ENCODE results near the gene AK8. TPM values are rescaled to one million over a fixed set of nuclear protein-coding genes. Genes with fewer than 3 reads are reported as not detected.
A peak's percentile ranks its signal among the peaks of the same experiment; 100 is the strongest.

AK8 gene
- total RNA-seq, 2 donors from 2014 or later, result 0.24 to 0.63 TPM

GRCh38 chr9:132742821-132743311 is 135.2 kb downstream of the AK8 start:
- no peaks in the 10 kb centered on the region for H3K9me3 Mint-ChIP-seq
- H3K27ac Mint-ChIP-seq, result no peak overlapping the region
- no peak overlapping the region for H3K4me3 Mint-ChIP-seq
- no peaks in the 10 kb centered on the region for H3K36me3 Mint-ChIP-seq (ENCODE audit: insufficient read depth in 2 of 2)
- no peak for DNase-seq
- no peak for ATAC-seq (replicated peaks in 1 of 2)
- peaks cover 46% of the 10 kb centered on the region for H3K27me3 Mint-ChIP-seq (ENCODE audit: low read depth)
- no peaks in the 10 kb centered on the region for H3K4me1 Mint-ChIP-seq (ENCODE audit: low read depth)

GRCh38 chr9:132740526-132741309 is 137.4 kb downstream of the AK8 start:
- DNase-seq, result no peak
- Mint-ChIP-seq H3K27ac (no peak overlapping the region), H3K4me3 (no peak overlapping the region), H3K9me3 (no peaks in the 10 kb centered on the region), H3K27me3 (ENCODE audit: low read depth) (peaks cover 36% of the 10 kb centered on the region), H3K36me3 (ENCODE audit: insufficient read depth in 2 of 2) (no peaks in the 10 kb centered on the region), H3K4me1 (ENCODE audit: low read depth) (no peaks in the 10 kb centered on the region)
- ATAC-seq (replicated peaks in 1 of 2), result no peak

GRCh38 chr9:132739710-132740310 is 138.3 kb downstream of the AK8 start:
- DNase-seq, result no peak
- ATAC-seq (replicated peaks in 1 of 2), result no peak
- Mint-ChIP-seq H3K4me3 (no peak overlapping the region), H3K36me3 (ENCODE audit: insufficient read depth in 2 of 2) (no peaks in the 10 kb centered on the region), H3K9me3 (no peaks in the 10 kb centered on the region), H3K27me3 (ENCODE audit: low read depth) (peaks cover 26% of the 10 kb centered on the region), H3K27ac (no peak overlapping the region), H3K4me1 (ENCODE audit: low read depth) (no peaks in the 10 kb centered on the region)

- no peak overlapping the region for H3K4me3 Mint-ChIP-seq
- no peaks in the 10 kb centered on the region for H3K4me1 Mint-ChIP-seq (ENCODE audit: low read depth)
- H3K27me3 Mint-ChIP-seq (ENCODE audit: low read depth), result no peaks in the 10 kb centered on the region
- DNase-seq (no peak), ATAC-seq (replicated peaks in 1 of 2) (no peak)
- no peaks in the 10 kb centered on the region for H3K9me3 Mint-ChIP-seq
- H3K36me3 Mint-ChIP-seq (ENCODE audit: insufficient read depth in 2 of 2), result no peaks in the 10 kb centered on the region
- no peak overlapping the region for H3K27ac Mint-ChIP-seq
Observed at GRCh38 chr9:132733260-132733815, 144.7 kb downstream of the AK8 start.

GRCh38 chr9:132732326-132733259 is 145.5 kb downstream of the AK8 start:
- Mint-ChIP-seq H3K36me3 (ENCODE audit: insufficient read depth in 2 of 2) (no peaks in the 10 kb centered on the region), H3K27ac (peak overlapping the region; percentile 60), H3K9me3 (no peaks in the 10 kb centered on the region), H3K4me1 (ENCODE audit: low read depth) (no peaks in the 10 kb centered on the region), H3K4me3 (no peak overlapping the region), H3K27me3 (ENCODE audit: low read depth) (peaks cover 5% of the 10 kb centered on the region)
- DNase-seq, result no peak
- no peak for ATAC-seq (replicated peaks in 1 of 2)

- no peaks in the 10 kb centered on the region for H3K36me3 Mint-ChIP-seq (ENCODE audit: insufficient read depth in 2 of 2)
- peaks cover 6% of the 10 kb centered on the region for H3K27me3 Mint-ChIP-seq (ENCODE audit: low read depth)
- DNase-seq (no peak), ATAC-seq (replicated peaks in 1 of 2) (no peak)
- no peak overlapping the region for H3K4me3 Mint-ChIP-seq
- no peaks in the 10 kb centered on the region for H3K9me3 Mint-ChIP-seq
- no peak overlapping the region for H3K27ac Mint-ChIP-seq
- no peaks in the 10 kb centered on the region for H3K4me1 Mint-ChIP-seq (ENCODE audit: low read depth)
Observed at GRCh38 chr9:132731230-132731629, 146.9 kb downstream of the AK8 start.

GRCh38 chr9:132730054-132731033 is 147.7 kb downstream of the AK8 start:
- H3K4me3 Mint-ChIP-seq, result no peak overlapping the region
- no peak overlapping the region for H3K27ac Mint-ChIP-seq
- DNase-seq, result no peak
- no peaks in the 10 kb centered on the region for H3K9me3 Mint-ChIP-seq
- no peaks in the 10 kb centered on the region for H3K36me3 Mint-ChIP-seq (ENCODE audit: insufficient read depth in 2 of 2)
- no peak for ATAC-seq (replicated peaks in 1 of 2)
- peaks cover 6% of the 10 kb centered on the region for H3K27me3 Mint-ChIP-seq (ENCODE audit: low read depth)
- no peaks in the 10 kb centered on the region for H3K4me1 Mint-ChIP-seq (ENCODE audit: low read depth)

- no peak overlapping the region for H3K27ac Mint-ChIP-seq
- DNase-seq (no peak), ATAC-seq (replicated peaks in 1 of 2) (no peak)
- no peak overlapping the region for H3K4me3 Mint-ChIP-seq
- no peaks in the 10 kb centered on the region for H3K4me1 Mint-ChIP-seq (ENCODE audit: low read depth)
- no peaks in the 10 kb centered on the region for H3K36me3 Mint-ChIP-seq (ENCODE audit: insufficient read depth in 2 of 2)
- H3K27me3 Mint-ChIP-seq (ENCODE audit: low read depth), result peaks cover 6% of the 10 kb centered on the region
- no peaks in the 10 kb centered on the region for H3K9me3 Mint-ChIP-seq
Observed at GRCh38 chr9:132729235-132729890, 148.7 kb downstream of the AK8 start.

GRCh38 chr9:132728497-132728896 is 149.6 kb downstream of the AK8 start:
- H3K4me3 Mint-ChIP-seq, result no peak overlapping the region
- no peaks in the 10 kb centered on the region for H3K9me3 Mint-ChIP-seq
- no peak overlapping the region for H3K27ac Mint-ChIP-seq
- no peak for DNase-seq
- no peaks in the 10 kb centered on the region for H3K4me1 Mint-ChIP-seq (ENCODE audit: low read depth)
- no peak for ATAC-seq (replicated peaks in 1 of 2)
- H3K27me3 Mint-ChIP-seq (ENCODE audit: low read depth), result peaks cover 6% of the 10 kb centered on the region
- H3K36me3 Mint-ChIP-seq (ENCODE audit: insufficient read depth in 2 of 2), result no peaks in the 10 kb centered on the region

- H3K9me3 Mint-ChIP-seq, result no peaks in the 10 kb centered on the region
- no peak overlapping the region for H3K27ac Mint-ChIP-seq
- H3K4me3 Mint-ChIP-seq, result no peak overlapping the region
- no peaks in the 10 kb centered on the region for H3K36me3 Mint-ChIP-seq (ENCODE audit: insufficient read depth in 2 of 2)
- ATAC-seq (replicated peaks in 1 of 2) (no peak), DNase-seq (no peak)
- H3K27me3 Mint-ChIP-seq (ENCODE audit: low read depth), result peaks cover 6% of the 10 kb centered on the region
- no peaks in the 10 kb centered on the region for H3K4me1 Mint-ChIP-seq (ENCODE audit: low read depth)
Observed at GRCh38 chr9:132728071-132728470, 150.0 kb downstream of the AK8 start.

- H3K27ac Mint-ChIP-seq, result no peak overlapping the region
- ATAC-seq (replicated peaks in 1 of 2) (no peak), DNase-seq (no peak)
- H3K36me3 Mint-ChIP-seq (ENCODE audit: insufficient read depth in 2 of 2), result no peaks in the 10 kb centered on the region
- no peak overlapping the region for H3K4me3 Mint-ChIP-seq
- no peaks in the 10 kb centered on the region for H3K9me3 Mint-ChIP-seq
- H3K27me3 Mint-ChIP-seq (ENCODE audit: low read depth), result peaks cover 6% of the 10 kb centered on the region
- no peaks in the 10 kb centered on the region for H3K4me1 Mint-ChIP-seq (ENCODE audit: low read depth)
Observed at GRCh38 chr9:132726576-132727130, 151.4 kb downstream of the AK8 start.
